Breast epithelium (tissue), 4 donors: Measurements from ENCODE around the gene SLAMF9. TPM values are rescaled to one million over a fixed set of nuclear protein-coding genes. Genes with fewer than 3 reads are reported as not detected.

Experiments
- DNase-seq, 2 donors: peaks; one replicate each; pipeline ENCODE4 v3.0.0-alpha.2; 2019; ENCODE audit warnings: low spot score in 2 of 2
- H3K27ac ChIP-seq, 2 donors: fragments of 200-600 bp; sonication (generic) in 1 of 2; one replicate each; pipeline ENCODE4 v1.5.1; 2016 to 2019; ENCODE audit warnings: mild to moderate bottlenecking in 1 of 2
- H3K27me3 ChIP-seq, 2 donors: fragments of 200-600 bp; sonication (generic) in 1 of 2; one replicate each; pipeline versions ENCODE4 v1.5.1 to v1.6.0; 2017 to 2019; ENCODE audit warnings: control low read depth in 1 of 2, mild to moderate bottlenecking in 1 of 2
- H3K36me3 ChIP-seq: fragments of 200-600 bp; one replicate; pipeline ENCODE4 v1.5.1; 2019
- H3K4me1 ChIP-seq, 2 donors: fragments of 200-600 bp; sonication (generic); one replicate each; pipeline ENCODE4 v1.5.1; 2016 to 2019; ENCODE audit warnings: control low read depth in 1 of 2
- H3K4me3 ChIP-seq, 3 donors: fragments of 200-600 bp; sonication (generic); 1 replicate in 2 of 3; 2 replicates in 1 of 3; pipeline ENCODE4 v1.5.1; 2016 to 2019; ENCODE audit warnings: mild to moderate bottlenecking in 3 of 3, moderate library complexity in 2 of 3
- H3K9me3 ChIP-seq, 2 donors: fragments of 200-600 bp; sonication (generic) in 1 of 2; one replicate each; pipeline ENCODE4 v1.5.1; 2016 to 2019; ENCODE audit warnings: control low read depth in 1 of 2
- POLR2A ChIP-seq: fragments of 450-650 bp; IDR thresholded peaks from one replicate; pipeline ENCODE4 v1.6.1; 2016; ENCODE audit warnings: antibody characterized with exemption, mild to moderate bottlenecking, moderate library complexity
- POLR2AphosphoS5 ChIP-seq, 3 donors: sonication (generic); formaldehyde crosslinking; IDR thresholded peaks; one replicate each; pipeline ENCODE4 v1.6.1; 2017; ENCODE audit warnings: antibody characterized with exemption in 3 of 3
- intact Hi-C: fragments of 100-400 bp; cut with DNase I; formaldehyde crosslinking; loops from one replicate; pipeline ENCODE4 v1.15.1; 2023; ENCODE audit warnings: low total_unique reads
- total RNA-seq, 3 donors: library from RNA; depleted of rRNA; stranded (reverse); fragments of >200 nt; gene quantifications; one replicate each; pipeline ENCODE4 v1.1.0, GENCODE V29; 2016
- TF ChIP-seq, protein P1 (sequence below), 3 donors: fragments of 450-650 bp; IDR thresholded peaks; one replicate each; pipeline ENCODE4 v1.5.1; 2016 to 2017; ENCODE audit warnings: antibody characterized with exemption in 3 of 3, mild to moderate bottlenecking in 3 of 3, moderate library complexity in 3 of 3

The SLAMF9 gene
- total RNA-seq, 3 donors from 2014 or later: not detected

DNA sequence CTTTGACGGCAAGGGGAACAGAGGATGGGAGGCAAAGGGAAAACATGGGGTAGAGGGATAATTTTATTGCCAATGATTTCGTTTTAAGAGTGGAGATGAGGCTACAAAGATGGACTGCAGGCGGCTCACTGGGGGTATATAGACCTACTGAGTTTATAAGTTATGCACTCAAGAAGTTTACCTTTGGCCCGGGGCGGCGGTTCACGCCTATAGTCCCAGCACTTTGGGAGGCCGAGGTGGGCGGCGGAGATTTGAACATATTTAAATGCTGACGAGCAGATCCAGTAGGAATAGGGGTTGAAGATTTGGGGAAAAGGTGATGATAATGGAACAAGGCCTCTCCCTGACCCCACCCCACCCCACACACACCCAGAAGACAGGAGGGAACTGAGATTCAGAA lies 8.1 kb upstream of the SLAMF9 start:
- no peaks in the 10 kb centered on the region for H3K27me3 ChIP-seq
- no peak overlapping the region for H3K4me3 ChIP-seq
- H3K27ac ChIP-seq: no peak overlapping the region

DNA sequence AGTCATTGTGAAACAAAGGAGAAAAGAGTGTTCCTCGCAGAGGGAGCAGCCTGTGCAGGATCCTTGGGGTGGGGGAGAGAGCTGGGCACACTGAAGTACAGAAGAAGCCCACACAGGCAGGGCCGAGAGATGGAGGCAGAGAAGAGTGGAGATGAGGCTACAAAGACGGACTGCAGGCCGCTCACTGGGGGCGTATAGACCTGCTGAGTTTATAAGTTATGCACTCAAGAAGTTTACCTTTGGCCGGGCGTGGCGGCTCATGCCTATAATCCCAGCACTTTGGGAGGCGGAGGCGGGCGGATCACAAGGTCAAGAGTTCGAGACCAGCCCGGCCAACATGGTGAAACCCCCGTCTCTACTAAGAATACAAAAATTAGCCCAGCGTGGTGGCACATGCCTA lies 7.6 kb upstream of the SLAMF9 start:
- peak overlapping the region in 1 of 3 donors; percentile 25 for H3K4me3 ChIP-seq
- H3K9me3 ChIP-seq: no peaks in the 10 kb centered on the region
- DNase-seq: no peak
- no peaks in the 10 kb centered on the region for H3K4me1 ChIP-seq
- H3K27me3 ChIP-seq: no peaks in the 10 kb centered on the region
- TF ChIP-seq POLR2AphosphoS5 (IDR thresholded peaks at IDR 0.05): no peak
- no peaks in the 10 kb centered on the region for H3K36me3 ChIP-seq
- no peak overlapping the region for H3K27ac ChIP-seq
- intact Hi-C loops: no loop called here

More for the DNA sequence above, 8.1 kb upstream of the SLAMF9 start:
- intact Hi-C loops: no loop called here
- Histone ChIP-seq H3K36me3 (no peaks in the 10 kb centered on the region), H3K9me3 (no peaks in the 10 kb centered on the region), H3K4me1 (no peaks in the 10 kb centered on the region)
- DNase-seq: no peak
- TF ChIP-seq, protein P1, sequence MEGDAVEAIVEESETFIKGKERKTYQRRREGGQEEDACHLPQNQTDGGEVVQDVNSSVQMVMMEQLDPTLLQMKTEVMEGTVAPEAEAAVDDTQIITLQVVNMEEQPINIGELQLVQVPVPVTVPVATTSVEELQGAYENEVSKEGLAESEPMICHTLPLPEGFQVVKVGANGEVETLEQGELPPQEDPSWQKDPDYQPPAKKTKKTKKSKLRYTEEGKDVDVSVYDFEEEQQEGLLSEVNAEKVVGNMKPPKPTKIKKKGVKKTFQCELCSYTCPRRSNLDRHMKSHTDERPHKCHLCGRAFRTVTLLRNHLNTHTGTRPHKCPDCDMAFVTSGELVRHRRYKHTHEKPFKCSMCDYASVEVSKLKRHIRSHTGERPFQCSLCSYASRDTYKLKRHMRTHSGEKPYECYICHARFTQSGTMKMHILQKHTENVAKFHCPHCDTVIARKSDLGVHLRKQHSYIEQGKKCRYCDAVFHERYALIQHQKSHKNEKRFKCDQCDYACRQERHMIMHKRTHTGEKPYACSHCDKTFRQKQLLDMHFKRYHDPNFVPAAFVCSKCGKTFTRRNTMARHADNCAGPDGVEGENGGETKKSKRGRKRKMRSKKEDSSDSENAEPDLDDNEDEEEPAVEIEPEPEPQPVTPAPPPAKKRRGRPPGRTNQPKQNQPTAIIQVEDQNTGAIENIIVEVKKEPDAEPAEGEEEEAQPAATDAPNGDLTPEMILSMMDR (IDR thresholded peaks at IDR 0.05): no peak
- no peak for TF ChIP-seq POLR2AphosphoS5 (IDR thresholded peaks at IDR 0.05)
- TF ChIP-seq POLR2A: no peak

DNA sequence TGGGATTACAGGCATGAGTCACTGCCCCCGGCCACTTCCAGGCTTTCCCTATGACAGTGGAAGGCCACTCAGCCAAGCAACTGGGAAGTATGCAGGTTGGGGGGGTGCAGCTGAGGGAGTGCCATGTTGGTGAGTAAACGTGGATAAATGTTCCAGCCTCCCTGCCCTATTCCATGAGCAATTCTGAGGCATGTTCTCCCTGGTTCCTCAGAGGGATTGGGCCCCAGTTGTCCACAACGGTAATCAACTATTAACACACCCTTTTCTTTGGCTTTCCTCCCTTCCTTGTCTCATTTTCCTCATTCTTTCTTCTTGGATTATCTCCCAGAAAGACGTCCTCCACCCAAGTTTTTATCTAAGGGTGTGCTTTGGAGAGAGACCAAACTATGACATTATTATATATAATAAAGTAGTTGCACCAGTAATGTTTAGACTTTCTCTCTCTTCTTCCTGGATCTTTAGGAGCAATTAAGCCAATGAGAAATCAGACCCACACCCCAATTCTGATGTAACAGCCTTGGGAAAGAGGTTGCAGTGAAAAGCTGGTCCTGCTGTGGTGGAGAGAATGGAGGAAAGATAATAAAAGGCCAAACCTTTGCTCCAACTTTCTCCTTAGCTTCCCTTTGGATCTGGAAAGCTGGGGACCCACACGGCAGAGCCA lies 6.8 kb upstream of the SLAMF9 start:
- TF ChIP-seq POLR2AphosphoS5 (IDR thresholded peaks at IDR 0.05) (no peak), POLR2A (no peak)
- TF ChIP-seq, protein P1 (IDR thresholded peaks at IDR 0.05): no peak
- Histone ChIP-seq H3K4me1 (no peaks in the 10 kb centered on the region), H3K27ac (no peak overlapping the region), H3K9me3 (no peaks in the 10 kb centered on the region), H3K27me3 (no peaks in the 10 kb centered on the region), H3K36me3 (no peaks in the 10 kb centered on the region), H3K4me3 (peak overlapping the region in 1 of 3 donors; percentile 25)
- intact Hi-C loops: no loop called here
- no peak for DNase-seq

DNA sequence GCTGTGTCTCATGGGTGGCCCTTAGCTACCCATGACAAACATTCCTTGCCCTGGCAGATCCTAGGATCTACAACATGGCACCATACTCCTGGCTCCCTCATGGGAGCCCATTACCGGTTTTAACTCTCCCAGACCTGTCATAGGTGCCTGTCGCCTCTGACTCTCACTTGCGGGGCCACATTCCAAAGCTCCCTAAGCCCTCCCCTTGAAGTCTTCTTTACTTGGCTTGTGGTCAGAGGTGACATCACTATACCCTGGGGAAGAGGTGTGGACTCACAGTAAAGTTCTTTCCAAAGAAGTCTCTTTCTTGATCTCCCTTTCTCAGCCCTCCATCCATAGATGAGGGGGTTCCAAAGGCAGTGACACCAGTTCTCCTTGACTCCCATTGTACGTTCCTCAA lies 5.4 kb upstream of the SLAMF9 start:
- Histone ChIP-seq H3K27ac (peak overlapping the region; percentile 23 to 37), H3K4me3 (no peak overlapping the region), H3K27me3 (no peaks in the 10 kb centered on the region), H3K4me1 (no peaks in the 10 kb centered on the region), H3K36me3 (no peaks in the 10 kb centered on the region), H3K9me3 (no peaks in the 10 kb centered on the region)
- peak in 1 of 2 donors; percentile 63 for DNase-seq
- TF ChIP-seq POLR2A (no peak), POLR2AphosphoS5 (IDR thresholded peaks at IDR 0.05) (no peak)
- TF ChIP-seq, protein P1 (IDR thresholded peaks at IDR 0.05): no peak
- intact Hi-C loops: no loop called here

DNA sequence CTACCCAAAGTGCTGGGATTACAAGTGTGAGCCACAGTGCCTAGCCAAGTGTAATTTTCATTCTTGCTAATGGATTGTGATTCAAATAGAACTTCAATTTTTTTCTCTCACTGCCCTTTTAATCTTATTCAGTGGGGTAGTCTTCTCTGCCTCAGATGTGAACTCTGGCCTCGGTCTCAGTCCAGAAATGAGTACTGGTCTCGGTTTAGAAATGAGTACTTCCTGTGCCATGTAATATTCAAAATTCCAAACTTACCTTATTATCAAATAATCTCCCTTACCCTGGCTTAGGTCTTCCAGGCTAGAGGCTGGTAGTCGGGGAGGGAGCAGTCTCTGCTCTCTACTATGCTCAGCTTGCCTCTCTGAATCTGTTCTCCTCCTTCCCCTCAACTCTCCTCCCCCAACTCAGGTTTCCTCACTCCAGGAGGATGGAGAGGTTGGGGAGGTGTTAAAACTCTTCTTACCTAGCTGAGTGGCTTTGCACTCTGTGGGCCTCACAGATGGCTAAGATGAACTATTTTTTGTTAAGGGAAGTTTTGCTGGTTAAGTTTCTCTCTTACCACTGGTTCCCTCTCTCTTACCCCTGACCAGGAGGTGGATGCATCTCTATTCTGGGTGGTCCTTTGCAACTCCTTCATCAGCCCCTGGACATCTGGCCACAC lies 4.8 kb upstream of the SLAMF9 start:
- intact Hi-C loops: no loop called here
- Histone ChIP-seq H3K27me3 (no peaks in the 10 kb centered on the region), H3K4me3 (no peak overlapping the region), H3K9me3 (no peaks in the 10 kb centered on the region), H3K4me1 (no peaks in the 10 kb centered on the region), H3K27ac (peak overlapping the region; percentile 23 to 37), H3K36me3 (no peaks in the 10 kb centered on the region)
- no peak for DNase-seq
- TF ChIP-seq, protein P1 (IDR thresholded peaks at IDR 0.05): no peak
- TF ChIP-seq POLR2AphosphoS5 (IDR thresholded peaks at IDR 0.05) (no peak), POLR2A (no peak)
